HFF-Myc (cell line): Measurements from ENCODE around the gene SPC25.

Experiments
- DNase-seq: peaks from one replicate; pipeline ENCODE4 v3.0.0-alpha.2; 2011; ENCODE audit warnings: low read depth; ENCODE audit errors: extremely low read depth
- H3K4me3 ChIP-seq: replicated peaks from 2 replicates; pipeline ENCODE4 v1.5.1; 2011; ENCODE audit warnings: low read depth, mild to moderate bottlenecking, control low read depth, low read length
- CTCF ChIP-seq: IDR thresholded peaks from 2 replicates; pipeline ENCODE4 v1.5.1; 2012; ENCODE audit warnings: mild to moderate bottlenecking, low read depth, low read length, control low read depth; ENCODE audit errors: missing control alignments

The SPC25 gene

GRCh38 chr2:168913495-168913894 is 23.3 kb upstream of the SPC25 start:
- no peak for DNase-seq
- TF ChIP-seq CTCF, result no peak
- H3K4me3 ChIP-seq, result no peak overlapping the region

- no peak for DNase-seq
- H3K4me3 ChIP-seq, result 0 out of 2 replicates have a peak overlapping the region, but pooled peaks have one; percentile 7
- TF ChIP-seq CTCF, result no peak
Measured at GRCh38 chr2:168912901-168913369, 22.7 kb upstream of the SPC25 start.

- TF ChIP-seq CTCF, result no peak
- no peak for DNase-seq
- H3K4me3 ChIP-seq, result no peak overlapping the region
Measured at GRCh38 chr2:168912466-168912865, 22.2 kb upstream of the SPC25 start.

- H3K4me3 ChIP-seq, result no peak overlapping the region
- no peak for TF ChIP-seq CTCF
- DNase-seq, result no peak
Measured at GRCh38 chr2:168910330-168910729, 20.1 kb upstream of the SPC25 start.

- no peak for TF ChIP-seq CTCF
- no peak for DNase-seq
Measured at GRCh38 chr2:168907940-168908662, 17.9 kb upstream of the SPC25 start.

GRCh38 chr2:168904358-168904757 is 14.1 kb upstream of the SPC25 start:
- DNase-seq, result no peak
- TF ChIP-seq CTCF, result no peak
- H3K4me3 ChIP-seq, result no peak overlapping the region

More at GRCh38 chr2:168907940-168908662, 17.9 kb upstream of the SPC25 start:
- no peak overlapping the region for H3K4me3 ChIP-seq
